HCT116 (cell line): ENCODE measurements around the gene TNFRSF19. TPM values are rescaled to one million over a fixed set of nuclear protein-coding genes. Genes with fewer than 3 reads are reported as not detected.

Experiments
- ATAC-seq: fragments of 200-7000 bp; cut with Tn5 transposase; 2 replicates; pipeline ENCODE4 v1.9.1; 2020; ENCODE audit warnings: mild to moderate bottlenecking, moderate library complexity
- BruUV-seq: library from RNA; stranded (reverse); fragments of 400-500 nt; replicated peaks from 2 replicates; lab custom pipeline; 2021; lab: Mats Ljungman, UMichigan
- CTCF ChIA-PET: fragments of 300-600 bp; sonication (Branson Sonifier 250); formaldehyde crosslinking; loops from one replicate; lab custom pipeline; 2021; ENCODE audit warnings: antibody characterized with exemption; lab: Charles Lee
- POLR2A ChIA-PET: fragments of 300-600, 350-600 bp; sonication (Branson Sonifier 250); formaldehyde crosslinking; loops from one replicate; lab custom pipeline; 2021; ENCODE audit warnings: antibody characterized with exemption; lab: Charles Lee
- RAD21 ChIA-PET, 2 experiments: fragments of 300-600 bp; sonication (Branson Sonifier 250); formaldehyde crosslinking; loops; one replicate each; lab custom pipeline; 2023; ENCODE audit warnings: low total read pairs in 2 of 2; ENCODE audit not compliant: uncharacterized antibody in 2 of 2, unreplicated experiment in 2 of 2, low non-redundant PET in 1 of 2; lab: Charles Lee
- DNase-seq: peaks from one replicate; pipeline ENCODE4 v3.0.0-alpha.2; 2010; ENCODE audit warnings: low read depth, low spot score
- H2AFZ ChIP-seq: fragments of 200-600 bp; shearing (Covaris generic), sonication (generic); 2 replicates; pipeline ENCODE4 v1.6.1; 2017; ENCODE audit warnings: low read depth, mixed run types, mixed read lengths, antibody characterized with exemption, low read length; ENCODE audit not compliant: poor library complexity, severe bottlenecking
- H3K27ac ChIP-seq: 2 replicates; pipeline ENCODE4 v1.5.1; 2012; ENCODE audit warnings: low read depth, low read length
- H3K27me3 ChIP-seq: fragments of 200-600 bp; sonication (generic); 2 replicates; pipeline ENCODE4 v1.6.1; 2016; ENCODE audit warnings: mixed run types, low read length, mixed read lengths; ENCODE audit not compliant: insufficient read depth
- H3K36me3 ChIP-seq, 2 experiments: fragments of 200-500 bp in 1 of 2; fragments of 200-600 bp in 1 of 2; sonication (Bioruptor generic) in 1 of 2; sonication (generic) in 1 of 2; 2 replicates each; pipeline versions ENCODE4 v1.5.1 to v1.6.1; 2014 to 2016; ENCODE audit warnings: low read length in 2 of 2, inconsistent platforms in 1 of 2, mixed read lengths in 1 of 2, mixed run types in 1 of 2; ENCODE audit not compliant: insufficient read depth in 2 of 2, control insufficient read depth in 1 of 2
- H3K4me1 ChIP-seq, 2 experiments: fragments of 200-600 bp in 1 of 2; sonication (generic) in 1 of 2; 2 replicates each; pipeline versions ENCODE4 v1.5.1 to v1.6.1; 2012 to 2017; ENCODE audit warnings: low read length in 2 of 2, inconsistent platforms in 1 of 2, mild to moderate bottlenecking in 1 of 2, mixed read lengths in 1 of 2, mixed run types in 1 of 2, moderate library complexity in 1 of 2; ENCODE audit not compliant: insufficient read depth in 2 of 2, control insufficient read depth in 1 of 2
- H3K4me2 ChIP-seq: fragments of 200-600 bp; sonication (generic); 2 replicates; pipeline ENCODE4 v1.6.1; 2017; ENCODE audit warnings: mixed run types, low read length, mixed read lengths
- H3K4me3 ChIP-seq, 2 experiments: fragments of 200-600 bp in 1 of 2; sonication (generic) in 1 of 2; replicated peaks in 1 of 2; 2 replicates each; pipeline ENCODE4 v1.5.1; 2011 to 2016; ENCODE audit warnings: low read length in 2 of 2, control low read depth in 1 of 2, low read depth in 1 of 2, mild to moderate bottlenecking in 1 of 2, mixed read lengths in 1 of 2, mixed run types in 1 of 2
- H3K79me2 ChIP-seq: fragments of 200-600 bp; sonication (generic); 2 replicates; pipeline ENCODE4 v1.6.1; 2017; ENCODE audit warnings: mild to moderate bottlenecking, mixed run types, low read length, moderate library complexity, mixed read lengths; ENCODE audit not compliant: insufficient read depth
- H3K9ac ChIP-seq: fragments of 200-600 bp; sonication (generic); 2 replicates; pipeline ENCODE4 v1.6.1; 2016; ENCODE audit warnings: low read length, mixed read lengths
- H3K9me2 ChIP-seq: fragments of 200-600 bp; sonication (generic), shearing (Covaris generic); 2 replicates; pipeline ENCODE4 v1.6.1; 2017; ENCODE audit warnings: mixed run types, mild to moderate bottlenecking, moderate library complexity; ENCODE audit not compliant: insufficient read depth
- H3K9me3 ChIP-seq, 2 experiments: fragments of 200-500 bp in 1 of 2; fragments of 200-600 bp in 1 of 2; sonication (Bioruptor generic) in 1 of 2; sonication (generic) in 1 of 2; 2 replicates each; pipeline ENCODE4 v1.6.1; 2014 to 2017; ENCODE audit warnings: low read length in 2 of 2, mixed read lengths in 2 of 2, inconsistent platforms in 1 of 2, low read depth in 1 of 2, mild to moderate bottlenecking in 1 of 2, mixed run types in 1 of 2, moderate library complexity in 1 of 2; ENCODE audit not compliant: control insufficient read depth in 1 of 2, insufficient read depth in 1 of 2
- H4K20me1 ChIP-seq: fragments of 200-600 bp; sonication (generic), shearing (Covaris generic); 2 replicates; pipeline ENCODE4 v1.6.1; 2017; ENCODE audit warnings: mixed run types, mild to moderate bottlenecking, moderate library complexity; ENCODE audit not compliant: insufficient read depth
- CBX3 ChIP-seq: IDR thresholded peaks from 2 replicates; pipeline ENCODE4 v1.6.1; 2012; ENCODE audit warnings: low read depth
- CTCF ChIP-seq, 3 experiments: fragments of 200-600 bp in 1 of 3; sonication (generic) in 1 of 3; IDR thresholded peaks in 2 of 3; conservative IDR thresholded peaks in 1 of 3; 2 replicates each; pipeline ENCODE4 v1.5.1; 2012 to 2017; ENCODE audit warnings: low read depth in 2 of 3, low read length in 2 of 3, antibody characterized with exemption in 1 of 3, borderline replicate concordance in 1 of 3, control low read depth in 1 of 3, mild to moderate bottlenecking in 1 of 3, mixed read lengths in 1 of 3, mixed run types in 1 of 3, moderate library complexity in 1 of 3; ENCODE audit not compliant: insufficient read depth in 1 of 3
- EZH2 ChIP-seq: fragments of 200-600 bp; sonication (generic); IDR thresholded peaks from 2 replicates; pipeline ENCODE4 v1.6.1; 2017; ENCODE audit warnings: antibody characterized with exemption, mixed run types
- JUND ChIP-seq: IDR thresholded peaks from 2 replicates; pipeline ENCODE4 v1.6.1; 2012
- POLR2A ChIP-seq: IDR thresholded peaks from 2 replicates; pipeline ENCODE4 v1.7.0; 2011; ENCODE audit warnings: borderline replicate concordance; ENCODE audit not compliant: insufficient read depth, insufficient read length; ENCODE audit errors: extremely low read depth
- POLR2AphosphoS5 ChIP-seq: IDR thresholded peaks from 2 replicates; pipeline ENCODE4 v1.6.1; 2011; ENCODE audit warnings: mild to moderate bottlenecking, low read depth, low read length, moderate library complexity
- REST ChIP-seq: IDR thresholded peaks from 2 replicates; pipeline ENCODE4 v1.6.1; 2012; ENCODE audit warnings: low read depth
- SIN3A ChIP-seq: IDR thresholded peaks from 2 replicates; pipeline ENCODE4 v1.6.1; 2012; ENCODE audit warnings: low read depth
- SP1 ChIP-seq: IDR thresholded peaks from 2 replicates; pipeline ENCODE4 v1.6.1; 2012; ENCODE audit warnings: low read depth
- YY1 ChIP-seq: IDR thresholded peaks from 2 replicates; pipeline ENCODE4 v1.6.1; 2011; ENCODE audit warnings: low read length, low read depth, moderate library complexity, mild to moderate bottlenecking; ENCODE audit not compliant: insufficient replicate concordance; ENCODE audit errors: extremely low read depth
- ZNF274 ChIP-seq: fragments of 200-500 bp; sonication (Bioruptor generic); IDR thresholded peaks from 2 replicates; pipeline ENCODE4 v1.6.1; 2014; ENCODE audit warnings: mild to moderate bottlenecking, low read depth, low read length, inconsistent platforms
- intact Hi-C: fragments of 100-400 bp; cut with micrococcal nuclease; formaldehyde crosslinking; loops from 2 replicates; pipeline ENCODE4 v1.10.0; 2022
- total RNA-seq: library from RNA; stranded (reverse); gene quantifications from one replicate; pipeline ENCODE4 v1.2.1, GENCODE V29; 2021; ENCODE audit not compliant: unreplicated experiment

Gene TNFRSF19
- total RNA-seq, 1 experiment from 2014 or later: 1.1 TPM

GRCh38 chr13:23671897-23672296 lies 101.7 kb downstream of the TNFRSF19 start:
- ChIA-PET RAD21 (no interaction called here), CTCF (no interaction called here), POLR2A (no interaction called here)
- Histone ChIP-seq H3K4me2 (no peak overlapping the region), H3K9me3 (no peaks in the 10 kb centered on the region), H3K4me1 (no peaks in the 10 kb centered on the region), H3K27ac (no peak overlapping the region), H3K4me3 (no peak overlapping the region), H4K20me1 (no peaks in the 10 kb centered on the region), H3K27me3 (peaks cover 20% of the 10 kb centered on the region; the same call in 1 of the 2 replicates), H3K9me2 (no peaks in the 10 kb centered on the region), H3K9ac (no peak overlapping the region), H3K79me2 (no peaks in the 10 kb centered on the region), H2AFZ (no peak overlapping the region), H3K36me3 (no peaks in the 10 kb centered on the region)
- TF ChIP-seq CBX3: no peak
- TF ChIP-seq REST: no peak
- no peak for TF ChIP-seq JUND
- TF ChIP-seq YY1: no peak
- TF ChIP-seq SIN3A: no peak
- BruUV-seq: no TSS peak
- intact Hi-C loops: no loop called here
- DNase-seq (no peak), ATAC-seq (no peak)

- Histone ChIP-seq H3K9me2 (no peaks in the 10 kb centered on the region), H3K36me3 (no peaks in the 10 kb centered on the region), H3K27me3 (peaks cover 20% of the 10 kb centered on the region; the same call in 1 of the 2 replicates), H3K4me3 (no peak overlapping the region), H3K27ac (no peak overlapping the region), H3K4me1 (no peaks in the 10 kb centered on the region), H4K20me1 (no peaks in the 10 kb centered on the region), H3K79me2 (no peaks in the 10 kb centered on the region), H3K4me2 (no peak overlapping the region), H3K9me3 (no peaks in the 10 kb centered on the region), H3K9ac (no peak overlapping the region), H2AFZ (no peak overlapping the region)
- CTCF ChIA-PET: no interaction called here
- ATAC-seq (no peak), DNase-seq (no peak)
- RAD21 ChIA-PET: no interaction called here
- no TSS peak for BruUV-seq
- intact Hi-C loops: no loop called here
- POLR2A ChIA-PET: no interaction called here
- no peak for TF ChIP-seq EZH2
- TF ChIP-seq REST: no peak
- no peak for TF ChIP-seq YY1
- TF ChIP-seq SP1: no peak
- TF ChIP-seq SIN3A: no peak
- TF ChIP-seq ZNF274: no peak
- TF ChIP-seq POLR2A: no peak
- TF ChIP-seq CTCF (IDR thresholded peaks at IDR 0.05 in 2 of 3, conservative IDR thresholded peaks at IDR 0.05 in 1 of 3; ENCODE audit: borderline replicate concordance in 1 of 3, insufficient read depth in 1 of 3, low read depth in 2 of 3, low read length in 2 of 3): no peak
- TF ChIP-seq POLR2AphosphoS5: no peak
These were observed 102.4 kb downstream of the TNFRSF19 start for GRCh38 chr13:23672616-23673015.
